Panc1 (cell line): Measurements from ENCODE around the gene RNF121. TPM values are rescaled to one million over a fixed set of nuclear protein-coding genes. Genes with fewer than 3 reads are reported as not detected.

ENCODE experiments used
- ATAC-seq: fragments of 200-7000 bp; cut with Tn5 transposase; 2 replicates; pipeline ENCODE4 v1.9.1; 2020; ENCODE audit warnings: mild to moderate bottlenecking, moderate library complexity
- BruUV-seq: library from RNA; stranded (reverse); fragments of 400-500 nt; replicated peaks from 2 replicates; lab custom pipeline; 2021; lab: Mats Ljungman, UMichigan
- CTCF ChIA-PET: fragments of 300-600 bp; sonication (Branson Sonifier 250); formaldehyde crosslinking; loops from one replicate; lab custom pipeline; 2022; ENCODE audit warnings: antibody characterized with exemption; lab: Charles Lee
- POLR2A ChIA-PET: fragments of 300-600 bp; sonication (Branson Sonifier 250); formaldehyde crosslinking; loops from one replicate; lab custom pipeline; 2022; ENCODE audit warnings: antibody characterized with exemption; lab: Charles Lee
- DNase-seq: peaks from one replicate; pipeline ENCODE4 v3.0.0-alpha.2; 2010; ENCODE audit warnings: low read depth, low spot score
- H3K27ac ChIP-seq: 2 replicates; pipeline ENCODE4 v1.5.1; 2011; ENCODE audit warnings: mild to moderate bottlenecking, low read length, inconsistent platforms
- H3K27me3 ChIP-seq: fragments of 200-500 bp; sonication (Bioruptor generic); 2 replicates; pipeline ENCODE4 v1.6.0; 2014; ENCODE audit warnings: low read length, inconsistent platforms; ENCODE audit not compliant: control insufficient read depth, insufficient read depth
- H3K36me3 ChIP-seq: fragments of 200-500 bp; sonication (Bioruptor generic); 2 replicates; pipeline ENCODE4 v1.5.1; 2014; ENCODE audit warnings: inconsistent platforms, mild to moderate bottlenecking, low read length, moderate library complexity; ENCODE audit not compliant: control insufficient read depth, insufficient read depth
- H3K4me1 ChIP-seq: 2 replicates; pipeline ENCODE4 v1.5.1; 2011; ENCODE audit warnings: inconsistent platforms, mild to moderate bottlenecking, low read length, moderate library complexity; ENCODE audit not compliant: control insufficient read depth, insufficient read depth
- H3K4me3 ChIP-seq, 2 experiments: 2 replicates each; pipeline ENCODE4 v1.5.1; 2011 to 2012; ENCODE audit warnings: low read depth in 2 of 2, low read length in 2 of 2, mild to moderate bottlenecking in 2 of 2, inconsistent platforms in 1 of 2, moderate library complexity in 1 of 2
- H3K9me3 ChIP-seq: fragments of 200-500 bp; sonication (Bioruptor generic); 2 replicates; pipeline ENCODE4 v1.5.1; 2014; ENCODE audit warnings: low read depth, mild to moderate bottlenecking, inconsistent platforms, low read length, moderate library complexity; ENCODE audit not compliant: control insufficient read depth, insufficient read depth
- CTCF ChIP-seq: fragments of 450-650 bp; IDR thresholded peaks from 2 replicates; pipeline ENCODE4 v1.5.1; 2017; ENCODE audit warnings: mild to moderate bottlenecking
- POLR2AphosphoS5 ChIP-seq: IDR thresholded peaks from 2 replicates; pipeline ENCODE4 v1.6.1; 2012; ENCODE audit warnings: mild to moderate bottlenecking, low read depth, low read length, moderate library complexity
- REST ChIP-seq, 2 experiments: IDR thresholded peaks; 2 replicates each; pipeline ENCODE4 v1.6.1; 2011 to 2012; ENCODE audit warnings: low read depth in 2 of 2, control low read depth in 1 of 2, low read length in 1 of 2, mild to moderate bottlenecking in 1 of 2, moderate library complexity in 1 of 2; ENCODE audit not compliant: insufficient read depth in 1 of 2
- SIN3A ChIP-seq: IDR thresholded peaks from 2 replicates; pipeline ENCODE4 v1.6.1; 2012; ENCODE audit warnings: low read depth, mild to moderate bottlenecking, low read length, moderate library complexity, borderline replicate concordance; ENCODE audit not compliant: insufficient read depth
- TCF7L2 ChIP-seq: IDR thresholded peaks from 2 replicates; pipeline ENCODE4 v1.6.1; 2011; ENCODE audit warnings: mild to moderate bottlenecking, low read depth, low read length, inconsistent platforms
- in situ Hi-C: cut with HindIII; loops from 2 replicates; pipeline ENCODE4 v1.10.0; 2016; ENCODE audit warnings: low sequenced_read_pairs, low pct_unique_long_range_greater_than_20kb
- intact Hi-C: fragments of 100-400 bp; cut with micrococcal nuclease; formaldehyde crosslinking; loops from one replicate; pipeline ENCODE4 v1.10.0; 2022; ENCODE audit not compliant: unreplicated experiment
- total RNA-seq: library from RNA; stranded (reverse); gene quantifications from one replicate; pipeline ENCODE4 v1.2.1, GENCODE V29; 2021; ENCODE audit not compliant: unreplicated experiment

RNF121 gene
- total RNA-seq, 1 experiment from 2014 or later, result 69.6 TPM

- no peaks in the 10 kb centered on the region for H3K9me3 ChIP-seq
- H3K27me3 ChIP-seq, result no peaks in the 10 kb centered on the region
- BruUV-seq, result no TSS peak
- DNase-seq, result no peak
- H3K4me3 ChIP-seq, result no peak overlapping the region
- ChIA-PET CTCF (no interaction called here), POLR2A (interaction anchor here (0.6 kb wide), 2 partner anchors 49 to 752 kb away, joined by 4 read pairs; no protein-coding TSS in a partner anchor)
- peaks cover 6% of the 10 kb centered on the region; the same call in 1 of the 2 replicates for H3K4me1 ChIP-seq
- in situ Hi-C loops, result no loop called here
- ATAC-seq, result no peak
- TF ChIP-seq CTCF (no peak), REST (IDR thresholded peaks at IDR 0.05; ENCODE audit: insufficient read depth in 1 of 2, low read depth in 2 of 2, low read length in 1 of 2) (no peak), POLR2AphosphoS5 (no peak), TCF7L2 (no peak), SIN3A (no peak)
- H3K36me3 ChIP-seq, result no peaks in the 10 kb centered on the region
- H3K27ac ChIP-seq, result no peak overlapping the region
- intact Hi-C loops, result no loop called here
Measured at GRCh38 chr11:71937826-71938225, 9.0 kb downstream of the RNF121 start.

- Histone ChIP-seq H3K9me3 (no peaks in the 10 kb centered on the region), H3K4me1 (peaks cover 20% of the 10 kb centered on the region), H3K27ac (no peak overlapping the region), H3K36me3 (no peaks in the 10 kb centered on the region), H3K4me3 (no peak overlapping the region), H3K27me3 (no peaks in the 10 kb centered on the region)
- no peak for DNase-seq
- no peak for ATAC-seq
- in situ Hi-C loops (no loop called here), intact Hi-C loops (no loop called here)
- BruUV-seq, result no TSS peak
- TF ChIP-seq TCF7L2 (no peak), CTCF (no peak), POLR2AphosphoS5 (no peak), SIN3A (no peak), REST (IDR thresholded peaks at IDR 0.05; ENCODE audit: insufficient read depth in 1 of 2, low read depth in 2 of 2, low read length in 1 of 2) (no peak)
- ChIA-PET CTCF (no interaction called here), POLR2A (no interaction called here)
Measured at GRCh38 chr11:71940561-71941219, 11.8 kb downstream of the RNF121 start.
